ENCODE results near the gene UNC50. TPM values are rescaled to one million over a fixed set of nuclear protein-coding genes. Genes with fewer than 3 reads are reported as not detected.
"Not testable (repeated sequence)": the region's sequence is repeated elsewhere in the genome, so short reads cannot be mapped to it uniquely, and the experiment has no call there.

The UNC50 gene
- polyA plus RNA-seq, 5 donors, result 52.1 to 68.9 (median 58.3) TPM

DNA sequence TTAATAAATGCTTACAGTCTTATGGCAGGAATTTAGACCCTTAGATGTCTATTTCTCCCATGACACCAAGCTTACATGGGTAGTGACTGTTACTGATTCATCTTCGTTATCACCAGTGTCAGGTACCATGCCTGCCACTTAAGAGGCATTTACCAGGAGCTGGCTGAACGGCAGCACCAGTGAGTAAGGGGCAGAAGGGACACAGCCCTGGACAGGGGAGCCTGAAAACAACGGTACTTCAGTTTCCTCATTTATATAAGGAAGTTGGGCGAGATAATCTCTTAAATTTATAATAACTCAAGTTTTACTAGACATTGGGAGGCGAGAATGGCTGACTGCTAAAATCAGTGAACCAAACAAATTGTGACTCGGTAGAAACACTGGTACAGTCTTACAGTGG is 1.3 kb upstream of the UNC50 start:
- DNase-seq, result no peak

DNA sequence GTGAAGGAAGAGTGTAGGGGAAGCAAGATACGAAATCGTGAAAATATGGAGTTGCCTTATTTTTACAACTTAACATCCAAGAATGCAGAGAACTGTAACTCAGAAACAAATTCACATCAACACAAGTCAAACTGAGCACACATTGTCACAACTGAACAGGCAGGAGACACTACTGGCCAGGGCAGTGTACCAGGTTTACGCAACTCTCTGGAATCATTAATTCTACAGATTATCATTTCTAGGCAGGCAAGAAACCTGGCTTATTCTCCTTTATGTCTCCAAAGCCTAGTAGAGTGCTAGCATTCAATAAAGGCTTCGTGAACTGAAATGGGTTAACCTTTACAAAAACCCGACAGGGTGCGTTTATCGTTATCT is 661 bp upstream of the UNC50 start:
- peak in 1 of 2 donors; percentile 13 for DNase-seq

DNA sequence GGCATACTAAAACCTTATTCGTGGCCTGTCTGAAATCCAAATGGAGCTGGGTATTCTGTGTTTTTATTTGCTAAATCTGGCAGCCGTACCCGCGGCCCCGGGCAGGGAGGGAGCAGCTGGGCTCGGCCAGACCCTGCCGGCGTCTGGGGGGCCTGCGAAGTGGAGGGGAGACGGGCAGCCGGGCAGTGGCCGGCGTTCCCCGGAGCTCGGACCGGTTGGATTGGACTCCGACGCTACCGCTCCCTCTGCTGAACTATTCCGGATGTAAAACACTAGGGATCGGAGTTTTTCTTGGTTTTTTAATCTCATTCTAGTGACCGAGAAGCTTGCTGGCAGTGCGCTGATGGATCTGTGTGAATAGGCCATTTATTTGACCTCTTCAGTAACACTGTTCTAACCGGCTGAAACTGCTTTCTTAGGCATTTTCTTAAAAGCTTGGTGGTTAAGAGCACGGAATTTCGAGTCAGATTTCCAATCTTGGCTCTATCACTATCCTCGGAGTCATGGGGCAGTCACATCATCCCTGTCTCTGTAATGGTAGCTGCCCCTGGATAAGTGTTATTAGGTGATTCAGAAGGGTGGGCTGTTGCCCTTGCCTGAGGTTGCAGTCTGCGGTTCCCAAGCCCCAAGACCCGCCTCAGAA is 694 bp downstream of the UNC50 start:
- DNase-seq, result peak in 1 of 2 donors; percentile 29

DNA sequence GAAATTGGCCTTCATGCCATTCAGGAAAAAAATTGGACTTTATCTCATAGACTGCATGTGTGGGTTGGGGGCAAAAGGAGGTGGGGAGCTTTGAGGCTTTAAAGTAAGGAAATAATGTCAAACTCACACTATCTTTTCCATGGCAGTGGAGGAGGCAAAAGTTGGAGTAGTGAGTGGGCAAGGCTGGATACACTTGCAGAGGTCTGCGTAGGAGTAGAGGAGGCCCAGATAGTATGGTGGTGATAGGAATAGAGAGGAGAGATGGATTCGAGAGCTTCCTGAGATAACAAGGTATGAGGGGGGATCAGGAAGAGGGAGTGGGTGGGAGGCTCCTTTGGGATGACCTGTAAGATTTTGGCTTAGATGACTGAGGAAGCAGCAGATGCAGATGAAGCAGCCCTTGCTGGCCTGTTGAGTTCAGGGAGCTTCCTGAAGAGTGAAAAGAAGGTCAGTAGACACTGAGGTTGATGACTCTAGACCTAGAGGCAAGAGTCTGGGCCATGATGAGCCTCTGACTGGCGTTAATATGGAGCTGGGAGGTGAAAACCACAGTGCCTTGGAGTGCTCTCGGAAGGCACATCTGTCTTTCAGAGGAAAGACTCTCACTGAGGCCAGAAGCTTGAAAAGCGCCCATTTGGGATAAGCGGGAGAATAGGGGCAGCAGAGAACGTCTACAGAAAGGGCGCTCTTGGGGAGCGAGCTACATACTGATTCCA is 5.8 kb downstream of the UNC50 start:
- DNase-seq, result no peak

DNA sequence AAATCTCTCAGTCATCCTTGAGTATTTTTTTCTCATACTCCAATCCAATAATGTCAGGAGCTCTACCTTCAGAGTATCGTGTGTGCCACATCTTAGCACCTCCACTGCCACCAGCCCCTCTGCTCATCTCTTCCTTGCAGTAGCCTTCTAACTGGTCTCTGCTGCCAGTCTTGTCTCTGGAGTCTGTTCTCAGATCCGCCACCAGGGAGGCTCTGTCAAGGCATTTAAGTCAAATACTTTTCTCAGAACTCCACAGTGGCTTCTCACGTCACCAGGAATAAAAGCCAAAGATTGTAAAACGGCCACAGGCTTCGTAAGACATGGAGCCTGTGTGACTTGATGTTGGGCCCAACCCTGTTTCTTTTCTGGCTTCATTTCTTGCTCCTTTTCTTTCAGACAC is 7.1 kb downstream of the UNC50 start:
- DNase-seq, result no peak

DNA sequence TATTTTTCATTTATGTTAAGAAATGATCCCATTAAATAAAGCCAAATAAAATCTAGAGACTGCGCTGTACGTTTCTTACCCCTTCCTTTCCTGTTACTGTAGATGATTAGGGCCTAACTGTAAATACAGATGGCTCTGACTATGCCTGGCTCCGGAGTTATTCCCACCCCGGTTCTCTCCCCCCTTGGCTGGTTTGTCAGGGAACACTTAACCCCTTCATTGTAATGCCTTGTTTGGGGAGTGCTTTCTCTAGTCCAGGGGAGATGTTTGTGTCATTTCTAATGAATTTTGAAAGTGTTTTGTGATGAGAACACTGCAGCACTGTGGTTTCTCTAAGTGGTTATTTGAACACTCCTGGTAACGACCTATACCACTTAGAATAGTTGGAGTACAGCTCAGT is 8.8 kb downstream of the UNC50 start:
- DNase-seq, result no peak

DNA sequence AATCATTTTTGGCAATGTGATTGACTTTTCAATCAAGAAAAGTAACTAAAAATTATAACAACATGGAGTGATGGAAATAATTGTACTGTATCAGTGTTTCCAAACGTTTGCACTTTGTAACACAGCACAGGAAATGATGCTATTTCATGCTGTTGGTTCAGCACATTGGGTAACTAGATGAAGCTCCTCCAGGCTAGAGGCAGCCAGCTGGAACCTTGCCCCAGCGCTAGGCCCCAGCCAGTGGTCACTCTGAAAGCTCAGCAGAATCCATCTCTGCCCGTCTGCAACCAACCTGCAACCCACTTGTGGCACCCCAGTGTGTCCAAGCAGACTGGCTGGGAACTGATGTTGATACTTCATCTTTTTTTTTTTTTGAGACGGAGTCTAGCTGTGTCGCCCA is 15.3 kb downstream of the UNC50 start:
- DNase-seq, result peak; percentile 7 to 10

DNA sequence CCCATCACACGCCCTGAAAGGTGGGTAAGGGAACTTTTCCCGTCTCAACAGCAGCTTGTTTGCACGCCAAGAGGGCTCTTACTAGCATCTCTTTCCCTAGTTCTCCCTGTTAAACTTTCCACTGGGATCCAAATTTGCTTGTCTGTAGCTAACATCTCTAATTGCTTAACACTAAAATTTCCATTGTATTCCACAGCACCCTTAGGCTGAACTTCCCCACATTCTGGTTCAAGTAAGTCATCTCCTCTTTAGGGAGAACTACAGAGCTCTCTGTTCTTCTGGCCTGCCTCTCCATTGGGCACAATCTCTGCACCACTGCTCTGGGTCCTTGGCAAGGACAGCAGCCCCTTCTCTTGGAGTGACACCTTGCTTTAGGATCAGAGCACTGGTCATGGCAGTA is 24.0 kb downstream of the UNC50 start:
- DNase-seq, result no peak

DNA sequence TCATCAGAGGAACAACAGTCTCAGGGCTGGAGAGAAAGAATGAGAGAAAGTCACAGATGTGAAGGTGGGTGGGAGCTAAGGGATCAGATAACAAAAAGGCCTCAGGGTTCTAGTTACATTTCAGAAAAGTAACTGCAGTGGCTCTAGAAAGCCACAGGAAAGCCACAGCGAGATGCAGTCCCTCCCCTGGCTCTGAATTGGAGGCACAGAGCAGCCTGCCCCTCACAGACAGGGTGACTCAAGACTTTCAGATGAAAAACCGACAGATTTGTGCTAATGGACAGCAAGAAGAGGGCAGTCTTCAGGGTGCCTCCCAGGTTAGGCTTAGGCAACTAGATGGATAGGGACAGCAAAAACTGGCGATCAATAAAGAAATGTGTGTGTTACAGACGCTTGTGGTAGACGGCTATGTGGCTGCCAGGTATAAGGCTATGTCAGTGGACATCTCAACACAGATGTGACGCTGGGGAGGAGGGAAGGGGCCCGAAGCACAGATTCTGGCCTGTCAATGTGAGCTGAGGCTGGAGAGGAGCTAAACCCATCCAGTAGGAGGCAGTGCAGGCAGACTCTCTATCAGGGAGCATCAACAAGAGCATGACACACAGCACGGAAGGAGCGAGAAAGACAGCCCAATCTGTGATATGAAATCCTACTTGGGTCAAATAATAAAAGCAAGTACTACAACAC is 26.2 kb downstream of the UNC50 start:
- DNase-seq, result no peak

DNA sequence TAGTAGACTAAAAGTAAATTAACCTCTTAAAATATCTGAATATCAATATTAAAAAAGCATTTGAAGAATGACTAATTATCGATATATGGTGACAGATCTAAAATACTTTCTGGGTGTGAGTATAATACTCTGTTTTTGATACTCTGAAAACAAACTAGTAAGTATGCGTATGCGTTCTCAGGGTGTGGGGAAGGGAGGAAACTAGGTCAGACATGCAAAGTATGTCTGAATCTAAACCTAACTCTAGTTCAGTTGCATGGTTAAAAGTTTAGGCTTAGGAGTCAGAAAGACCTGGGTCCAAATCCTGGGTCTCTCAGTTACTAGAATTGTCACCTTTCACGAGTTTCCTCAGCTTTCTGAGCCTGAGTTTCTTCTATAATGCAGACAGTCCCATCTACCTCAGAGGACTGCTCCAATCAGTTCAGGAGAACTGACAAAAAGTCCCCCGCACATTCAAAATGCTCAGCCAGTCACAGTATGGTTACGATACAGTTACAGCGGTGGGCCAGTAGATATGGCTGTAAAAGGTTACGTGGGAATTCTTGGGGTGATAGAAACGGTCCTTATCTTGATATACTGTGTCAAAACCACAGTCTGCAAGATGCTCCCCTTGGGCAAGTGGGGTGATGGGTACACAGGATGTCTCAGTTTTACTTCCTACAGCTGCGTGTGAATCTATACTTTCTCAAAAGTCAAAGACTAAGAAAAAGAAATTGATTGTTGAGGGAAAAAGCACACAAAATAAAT is 29.2 kb downstream of the UNC50 start:
- DNase-seq, result no peak

DNA sequence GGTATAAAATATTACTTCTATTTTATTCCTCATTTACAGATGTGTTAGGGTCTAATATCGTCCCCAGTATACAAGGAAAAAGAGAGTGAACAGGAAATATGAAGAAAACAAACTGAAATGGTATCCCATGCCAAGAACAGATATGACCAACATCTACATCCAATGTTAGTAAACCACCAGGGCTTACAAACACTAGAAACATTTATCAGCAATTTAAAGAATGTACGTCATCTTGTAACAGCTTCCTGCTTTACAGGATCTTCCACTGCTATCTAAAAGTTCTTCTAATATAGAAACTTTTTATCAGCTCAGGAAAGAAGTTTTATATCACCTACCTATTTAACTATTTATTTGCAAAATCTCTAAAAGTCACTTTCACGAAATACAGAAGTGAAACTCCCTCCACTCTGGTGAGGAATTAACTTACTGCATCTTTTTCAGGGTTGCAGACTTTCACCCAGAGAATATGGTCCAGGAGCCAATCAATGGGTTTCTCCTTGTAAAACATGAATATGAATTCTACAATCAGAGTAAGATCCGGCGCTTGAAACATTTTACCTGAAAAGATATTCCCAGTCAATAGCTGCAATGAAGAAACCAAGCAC is 35.2 kb downstream of the UNC50 start:
- DNase-seq, result no peak

DNA sequence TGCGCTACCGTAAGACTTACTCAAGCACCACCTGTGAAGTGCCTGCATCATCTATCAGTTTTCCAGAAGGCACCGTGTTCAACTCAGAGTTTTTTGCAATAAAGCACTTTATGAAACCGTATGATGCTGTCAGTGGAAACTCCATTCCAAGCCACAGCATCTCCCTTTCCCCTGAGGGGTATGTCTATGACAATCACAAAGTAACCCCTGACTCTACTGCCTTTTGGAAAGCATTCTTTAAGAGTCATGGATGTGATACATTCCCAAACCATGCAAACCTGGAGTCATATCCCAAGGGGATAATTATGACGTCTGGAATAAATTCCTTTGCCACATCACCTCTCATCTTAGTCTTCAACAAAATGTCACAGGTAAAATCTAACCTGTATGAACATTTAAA is 39.2 kb downstream of the UNC50 start:
- DNase-seq, result no peak

DNA sequence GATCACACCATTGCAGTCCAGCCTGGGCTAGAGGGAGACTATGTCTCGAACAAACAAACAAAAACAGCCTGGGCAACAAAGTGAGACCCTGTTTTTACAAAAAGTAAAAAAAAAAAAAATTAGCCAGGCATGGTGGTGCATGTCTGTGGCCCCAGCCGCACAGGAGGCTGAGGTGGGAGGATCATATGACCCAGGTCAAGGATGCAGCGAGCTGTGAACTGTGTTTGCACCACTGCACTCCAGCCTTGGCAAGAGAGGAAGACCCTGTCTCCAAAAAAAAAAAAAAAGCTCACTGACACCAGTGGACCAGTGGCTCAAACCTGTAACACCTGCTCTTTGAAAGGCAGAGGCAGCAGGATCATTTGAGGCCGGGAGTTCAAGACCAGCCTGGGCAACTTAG is 40.1 kb downstream of the UNC50 start:
- no peak for DNase-seq

DNA sequence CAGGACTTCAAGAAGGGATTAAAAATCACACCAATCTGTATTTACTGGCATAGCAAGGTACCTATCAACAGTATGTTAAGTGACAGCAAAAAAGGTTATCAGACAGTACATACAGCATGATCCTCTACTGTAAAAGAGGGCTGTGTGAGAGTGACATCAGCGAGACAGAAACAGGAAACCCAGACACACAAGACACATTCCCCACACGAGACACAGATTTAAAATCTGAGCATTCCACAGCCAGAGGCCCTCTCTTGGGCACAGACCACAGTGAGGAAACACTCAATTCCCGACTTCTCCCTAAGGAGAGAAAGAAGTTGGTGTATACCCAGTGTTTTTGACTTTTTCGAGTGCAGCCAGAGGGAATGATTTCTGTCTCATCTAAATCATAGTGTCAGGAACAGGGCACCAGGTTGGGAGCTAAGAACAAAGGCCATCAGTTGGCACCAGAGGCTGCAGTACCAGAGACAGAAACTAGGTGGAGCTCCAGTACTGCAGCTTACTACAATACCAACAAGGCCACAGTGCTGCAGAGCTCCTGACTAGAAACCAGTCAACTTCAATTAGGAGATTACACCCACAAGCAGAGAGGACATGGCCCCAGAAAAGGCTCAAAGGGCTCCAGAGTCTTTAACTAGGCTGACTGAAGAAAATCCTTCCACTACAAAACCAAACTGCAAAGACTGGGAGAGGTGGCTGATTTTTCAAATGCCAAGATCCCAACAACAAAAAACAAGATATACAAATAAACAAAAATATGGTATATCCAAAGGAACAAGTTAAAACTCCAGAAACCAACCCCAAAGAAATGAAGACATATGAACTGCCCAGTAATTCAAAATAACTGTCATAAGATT is 41.0 kb downstream of the UNC50 start:
- peak; percentile 60 to 74 for DNase-seq

DNA sequence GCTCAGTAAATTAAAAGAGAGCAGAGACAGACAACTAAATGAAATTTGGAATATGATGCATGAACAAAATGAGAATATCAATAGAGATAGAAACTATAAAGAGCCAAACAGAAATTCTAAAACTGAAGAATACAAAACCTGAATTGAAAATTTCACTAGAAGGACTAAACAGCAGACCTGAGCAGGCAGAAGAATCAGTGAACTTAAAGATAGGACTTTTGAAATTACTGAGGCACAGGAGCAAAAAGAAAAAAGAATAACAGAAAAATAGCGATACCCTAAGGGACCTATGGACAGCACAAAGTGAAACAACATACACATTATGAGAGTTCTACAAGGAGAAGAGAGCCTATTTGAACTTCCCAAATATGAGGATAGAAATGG is 41.6 kb downstream of the UNC50 start:
- DNase-seq, result no peak

DNA sequence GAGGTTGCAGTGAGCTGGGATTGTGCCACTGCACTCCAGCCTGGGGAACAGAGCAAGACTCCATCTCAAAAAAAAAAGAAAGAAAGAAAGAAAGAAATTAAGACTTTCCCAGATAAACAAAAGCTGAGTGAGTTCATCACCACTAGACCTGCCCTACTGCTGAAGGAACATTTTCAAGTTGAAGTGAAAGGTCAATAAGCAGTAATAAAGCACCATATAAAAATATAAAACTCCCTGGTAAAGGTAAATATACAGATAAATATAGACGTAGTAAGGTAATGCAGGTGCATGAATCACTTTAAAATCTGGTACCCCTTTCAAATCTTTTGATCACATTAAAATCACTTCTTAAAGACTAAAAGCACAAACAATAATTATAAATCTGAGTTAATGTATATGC is 42.6 kb downstream of the UNC50 start:
- DNase-seq, result no peak

DNA sequence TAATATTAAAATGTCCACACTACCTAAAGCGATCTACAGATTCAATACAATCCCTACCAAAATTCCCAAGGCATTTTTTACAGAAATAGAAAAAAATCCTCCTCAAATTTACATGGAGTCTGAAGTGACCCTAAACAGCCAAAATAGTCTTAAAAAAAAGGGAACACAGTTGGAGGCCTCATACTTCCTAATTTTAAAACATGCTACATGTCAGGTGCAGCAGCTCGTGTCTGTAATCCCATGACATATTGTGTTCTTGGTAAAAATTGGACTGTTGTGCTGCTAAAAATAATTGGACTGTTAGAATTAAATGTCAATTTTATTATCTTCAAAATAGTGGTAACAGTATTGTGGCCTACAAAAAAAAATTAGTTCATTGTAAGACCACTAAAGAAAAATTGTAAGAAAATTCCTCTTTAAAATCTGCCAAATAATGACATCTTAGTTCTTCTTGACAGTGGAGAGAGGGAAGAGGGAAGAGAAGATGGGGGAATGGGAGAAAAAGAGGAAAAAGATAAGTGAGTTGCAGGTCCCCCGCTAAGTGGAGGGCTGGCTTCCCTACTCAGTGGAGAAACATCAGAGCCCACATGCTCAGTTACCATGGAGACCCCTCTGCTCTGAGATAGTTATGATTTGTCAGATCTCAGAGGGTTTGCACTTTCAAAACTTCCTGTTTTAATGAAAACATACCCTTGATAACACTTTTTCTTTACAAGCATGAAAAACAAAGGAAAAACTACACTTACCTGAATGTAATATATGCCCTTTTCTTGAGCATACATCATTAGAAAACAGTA is 46.5 kb downstream of the UNC50 start:
- DNase-seq, result no peak

DNA sequence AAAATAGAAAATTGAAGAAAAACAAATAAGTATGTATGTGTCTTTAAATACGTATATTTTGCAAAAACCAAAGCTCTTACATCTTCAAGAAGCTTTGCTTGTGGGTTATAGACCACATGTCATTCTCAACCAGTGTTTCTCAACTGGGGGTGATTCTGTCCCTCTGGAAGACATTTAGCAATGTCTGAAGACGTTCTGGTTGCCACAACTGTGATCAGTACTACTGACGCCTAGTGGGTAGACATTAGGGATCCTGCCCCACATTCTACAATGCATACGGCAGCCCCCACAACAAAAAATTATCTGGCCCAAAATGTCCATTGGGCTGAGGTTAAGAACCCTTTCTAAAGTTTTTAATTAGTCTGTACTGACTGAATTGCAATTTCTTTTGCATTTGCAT is 48.4 kb downstream of the UNC50 start:
- no peak for DNase-seq

DNA sequence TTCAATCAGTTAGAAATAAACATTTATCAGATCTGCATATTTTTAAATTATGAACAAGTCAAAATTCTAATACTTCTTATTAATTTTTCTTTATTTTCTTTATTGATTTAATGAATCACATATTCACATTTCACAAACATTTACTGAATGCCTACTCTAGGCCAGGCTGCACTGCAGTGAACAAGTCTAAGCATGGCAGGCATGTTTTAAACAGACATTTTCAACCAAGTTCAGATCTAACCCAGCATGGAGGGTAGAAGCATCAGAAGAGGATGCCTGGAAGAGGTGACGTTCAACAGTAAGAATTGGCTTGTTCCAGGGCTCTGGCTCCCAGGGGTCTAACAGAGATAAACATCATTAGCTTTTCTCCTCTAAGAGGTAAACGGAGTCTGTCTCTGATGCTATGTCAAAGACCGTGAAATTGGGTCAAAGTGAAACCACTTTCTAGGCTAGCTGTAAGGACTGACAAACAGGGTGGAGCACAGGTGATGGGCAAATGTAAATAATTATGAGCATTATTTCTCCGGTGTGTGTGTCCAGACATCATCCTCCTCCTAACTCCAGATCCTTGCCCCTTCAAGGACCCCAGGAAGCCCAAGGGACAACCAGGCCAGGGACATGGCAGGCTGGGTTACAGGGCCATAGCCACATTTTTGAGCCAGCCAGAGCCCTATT is 50.6 kb downstream of the UNC50 start:
- no peak for DNase-seq

DNA sequence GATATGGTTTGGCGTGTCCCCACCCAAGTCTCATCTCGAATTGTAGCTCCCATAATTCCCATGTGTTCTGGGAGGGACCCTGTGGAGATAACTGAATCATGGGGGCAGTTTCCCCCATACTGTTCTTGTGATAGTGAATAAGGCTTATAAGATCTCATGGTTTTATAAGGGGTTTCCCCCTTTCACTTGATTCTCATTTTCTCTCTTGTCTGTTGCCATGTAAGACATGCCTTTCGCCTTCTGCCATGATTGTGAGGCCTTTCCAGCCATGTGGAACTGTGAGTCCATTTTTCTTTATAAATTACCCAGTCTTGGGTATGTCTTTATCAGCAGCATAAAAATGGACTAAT is 51.1 kb downstream of the UNC50 start:
- DNase-seq, result not testable (repeated sequence)

Data from right lung (tissue), 5 donors.